NCI-H2196 treated with DMSO at 0.1 percent for 48 hours (cell line): ENCODE results near the gene SOX13.
"Not testable (repeated sequence)": the region's sequence is repeated elsewhere in the genome, so short reads cannot be mapped to it uniquely, and the experiment has no call there.

Experiments
- DNase-seq: peaks from one replicate; lab custom pipeline; 2025; ENCODE audit not compliant: unreplicated experiment; lab: John Stamatoyannopoulos, UW

Gene SOX13

DNA sequence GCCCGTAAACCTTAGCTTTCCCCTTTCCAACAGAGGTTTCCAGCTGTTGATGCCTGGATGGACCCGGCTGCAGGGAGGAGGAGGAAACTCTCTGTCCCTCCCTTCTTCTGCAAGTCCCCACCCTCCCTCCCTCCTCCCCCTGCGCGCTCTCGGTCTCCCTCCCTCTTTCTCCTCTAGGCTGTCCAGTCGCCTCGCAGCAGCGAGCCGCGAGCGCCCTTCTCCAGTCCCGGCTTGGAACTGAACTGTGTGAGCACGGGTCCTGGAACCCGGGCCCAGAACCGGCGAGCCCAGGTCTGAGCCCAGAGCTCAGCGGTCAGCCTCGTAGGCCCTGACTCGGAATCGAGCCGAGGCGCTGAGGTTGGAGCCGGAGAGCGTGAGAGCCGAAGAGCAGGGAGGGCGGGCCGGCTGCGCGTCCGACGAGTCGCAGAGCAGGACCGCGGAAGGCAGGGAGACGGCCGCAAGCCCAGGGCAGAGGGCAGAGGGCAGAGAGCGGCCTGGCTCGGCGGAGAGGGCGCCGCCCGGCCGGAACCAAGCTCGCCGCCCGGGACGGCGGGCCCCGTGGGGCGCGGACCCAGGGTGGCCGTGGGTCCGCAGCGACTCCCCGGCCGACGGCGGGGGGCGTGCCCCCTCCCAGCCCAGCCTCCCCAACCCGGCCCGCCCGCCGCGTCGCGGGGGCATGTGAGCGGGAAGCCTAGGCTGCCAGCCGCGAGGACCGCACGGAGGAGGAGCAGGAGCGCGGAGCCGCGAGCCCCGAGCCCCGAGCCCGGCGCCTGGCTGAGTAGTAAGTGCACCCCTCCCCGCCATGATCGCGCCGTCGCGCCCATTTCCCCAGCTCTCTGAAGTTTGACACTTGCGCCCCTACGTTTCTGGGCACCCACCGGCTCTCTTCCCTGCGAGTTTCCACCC, at the start of gene SOX13:
Gene SOX13 (plus strand): TSS at position 185 of the 906 bp plus-strand sequence. CDS start 39,801 bp downstream, outside the sequence.
- peak; percentile 74 for DNase-seq

DNA sequence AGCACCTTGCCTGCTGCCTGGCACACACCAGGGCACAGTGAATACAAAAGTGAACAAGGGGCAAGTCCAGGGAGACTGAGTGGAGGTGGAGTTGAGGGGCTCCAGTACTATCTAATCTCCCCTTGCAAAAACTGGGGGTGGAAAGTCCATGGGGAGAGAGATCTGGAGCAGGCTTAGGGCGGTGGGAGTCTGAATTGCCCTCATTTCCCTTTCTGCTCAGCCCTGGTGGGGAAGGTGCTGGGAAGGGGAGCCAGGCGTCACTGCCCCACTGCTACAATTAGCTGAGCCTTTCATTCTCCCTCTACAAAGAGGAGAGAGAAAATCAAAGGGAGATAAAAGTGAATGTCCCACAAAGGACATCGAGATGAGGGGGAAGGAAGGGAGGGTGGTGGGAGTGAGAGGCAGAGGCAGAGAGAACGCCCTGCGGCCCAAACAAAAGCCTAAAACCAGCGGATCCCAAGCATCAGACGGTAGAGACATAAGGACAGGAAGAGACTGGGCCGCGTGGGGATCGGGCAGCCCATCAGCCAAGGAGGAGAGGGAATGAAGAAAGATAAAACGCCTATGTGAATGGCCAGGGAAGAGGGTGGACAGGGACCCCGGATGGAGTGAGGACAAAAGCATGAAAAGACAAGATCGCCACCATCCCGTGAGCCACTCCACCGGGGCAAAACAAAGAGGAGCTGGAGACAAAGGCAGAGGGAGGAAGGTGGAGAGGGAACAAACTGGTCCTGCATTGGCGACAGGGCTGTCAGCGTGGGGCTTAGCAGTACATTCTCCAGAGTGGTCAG, 46.8 kb upstream of the SOX13 start:
- no peak for DNase-seq

DNA sequence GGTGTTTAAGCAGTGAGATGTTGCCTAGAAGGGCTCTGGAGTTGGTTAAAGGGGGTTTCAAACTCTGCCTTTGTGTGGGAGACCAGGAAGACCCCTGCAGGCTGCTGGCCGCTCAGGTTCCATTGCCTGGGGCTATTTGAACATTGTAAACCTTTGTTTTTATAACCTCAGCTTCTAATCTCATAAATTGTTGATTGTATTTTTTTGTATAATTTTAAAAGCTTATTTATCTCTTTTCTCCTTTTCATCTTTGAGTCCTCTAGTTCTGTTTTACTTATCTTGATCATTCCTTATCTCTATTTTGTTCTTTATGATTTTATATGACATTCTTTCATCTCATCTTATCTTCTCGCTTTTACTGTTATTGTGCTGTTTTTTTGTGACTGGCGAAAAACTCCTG, 45.5 kb upstream of the SOX13 start:
- no peak for DNase-seq

DNA sequence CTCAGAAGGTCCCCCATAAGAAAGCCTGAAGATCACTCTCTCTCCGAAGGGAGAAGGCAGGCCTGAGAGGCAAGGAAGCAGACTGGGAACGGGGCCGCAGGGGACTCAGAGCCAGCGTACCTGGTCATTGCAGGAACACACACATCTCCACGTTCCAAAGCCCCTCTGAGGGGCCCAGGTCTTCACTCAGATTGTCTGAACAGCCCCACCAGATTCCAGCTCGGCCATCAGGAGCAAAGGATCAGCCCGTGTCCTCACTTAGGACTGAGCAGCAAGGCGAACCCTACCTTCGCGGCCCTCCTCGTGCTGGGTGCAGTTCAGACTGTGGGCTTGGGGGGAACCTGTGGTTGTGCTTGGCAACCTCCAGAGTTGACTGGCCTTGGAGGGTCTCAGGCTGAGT, 43.9 kb upstream of the SOX13 start:
- DNase-seq = no peak

DNA sequence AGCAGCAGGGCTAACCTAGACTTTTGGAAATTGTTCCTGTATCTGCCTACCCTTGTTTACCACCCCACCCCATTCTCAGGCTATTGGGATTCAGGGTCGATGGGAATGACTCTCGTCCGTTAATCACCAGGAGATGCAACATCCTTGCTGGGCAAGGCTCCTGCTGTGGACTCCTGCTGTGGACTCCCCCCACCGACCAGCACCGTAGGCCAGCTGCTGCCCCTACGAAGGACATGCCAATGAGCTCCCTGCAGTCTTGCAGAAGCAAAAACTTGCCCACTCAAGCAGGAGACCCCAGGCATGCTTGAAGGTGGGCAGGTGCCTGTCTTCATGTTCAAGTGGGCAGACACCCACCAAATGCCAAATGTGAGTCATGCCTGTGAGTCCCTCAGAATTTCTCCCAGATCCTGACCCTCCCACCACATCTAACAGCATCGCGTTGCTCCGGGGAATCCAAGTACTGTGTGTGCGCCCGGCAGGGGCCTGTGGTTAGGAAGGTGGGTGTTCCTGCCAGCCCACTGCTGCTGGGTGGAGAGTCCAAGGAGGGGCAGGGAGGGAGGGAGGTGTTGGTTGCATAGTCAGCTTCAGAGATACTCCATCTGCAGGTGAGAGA, 41.7 kb upstream of the SOX13 start:
- no peak for DNase-seq

DNA sequence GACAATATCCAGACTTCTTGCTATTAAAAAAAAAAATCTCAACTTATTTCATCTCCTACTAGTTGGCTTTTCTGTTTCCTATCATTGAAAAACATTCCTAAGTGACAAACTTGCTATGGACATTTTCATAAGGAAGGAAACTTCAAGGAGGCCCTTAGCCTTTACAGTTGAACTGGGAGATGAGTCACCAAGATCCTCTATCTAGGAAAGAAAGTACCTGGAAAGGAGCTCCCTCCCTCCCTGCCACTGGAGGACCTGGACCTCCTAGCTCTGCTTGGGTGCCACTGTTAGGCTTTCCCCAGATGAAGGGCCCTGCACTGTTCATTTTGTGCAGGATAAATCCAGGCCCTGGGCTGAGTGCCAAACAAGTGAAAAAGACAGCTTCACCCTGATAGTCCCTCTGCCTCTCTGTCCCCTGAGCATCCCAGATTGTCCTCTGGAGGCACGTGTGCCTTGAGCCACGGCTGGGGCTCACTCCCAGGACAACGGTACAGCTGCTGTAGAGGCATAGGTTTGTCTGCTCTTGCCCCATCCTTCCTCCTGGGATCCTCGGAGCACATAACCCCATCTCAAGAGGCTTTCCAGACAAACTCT, 40.2 kb upstream of the SOX13 start:
- no peak for DNase-seq

DNA sequence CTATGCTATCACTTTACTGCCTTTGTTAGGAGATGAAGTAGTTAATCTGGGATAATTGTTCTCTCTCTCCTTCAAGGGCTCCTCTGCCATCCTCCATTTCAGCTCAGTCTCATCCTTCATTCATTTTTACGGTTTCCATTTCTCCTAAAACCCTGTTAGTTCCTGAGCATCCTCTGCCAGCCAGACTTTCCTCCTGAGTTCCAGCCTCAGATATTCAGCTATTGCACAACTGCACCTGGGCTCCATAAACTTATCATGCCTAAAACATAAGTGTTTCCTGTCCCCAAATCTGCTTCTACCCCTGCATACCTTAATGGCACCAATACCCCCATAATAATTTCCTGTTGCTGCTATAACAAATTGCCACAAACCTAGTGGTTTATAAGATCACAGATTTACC, 39.6 kb upstream of the SOX13 start:
- DNase-seq = no peak

DNA sequence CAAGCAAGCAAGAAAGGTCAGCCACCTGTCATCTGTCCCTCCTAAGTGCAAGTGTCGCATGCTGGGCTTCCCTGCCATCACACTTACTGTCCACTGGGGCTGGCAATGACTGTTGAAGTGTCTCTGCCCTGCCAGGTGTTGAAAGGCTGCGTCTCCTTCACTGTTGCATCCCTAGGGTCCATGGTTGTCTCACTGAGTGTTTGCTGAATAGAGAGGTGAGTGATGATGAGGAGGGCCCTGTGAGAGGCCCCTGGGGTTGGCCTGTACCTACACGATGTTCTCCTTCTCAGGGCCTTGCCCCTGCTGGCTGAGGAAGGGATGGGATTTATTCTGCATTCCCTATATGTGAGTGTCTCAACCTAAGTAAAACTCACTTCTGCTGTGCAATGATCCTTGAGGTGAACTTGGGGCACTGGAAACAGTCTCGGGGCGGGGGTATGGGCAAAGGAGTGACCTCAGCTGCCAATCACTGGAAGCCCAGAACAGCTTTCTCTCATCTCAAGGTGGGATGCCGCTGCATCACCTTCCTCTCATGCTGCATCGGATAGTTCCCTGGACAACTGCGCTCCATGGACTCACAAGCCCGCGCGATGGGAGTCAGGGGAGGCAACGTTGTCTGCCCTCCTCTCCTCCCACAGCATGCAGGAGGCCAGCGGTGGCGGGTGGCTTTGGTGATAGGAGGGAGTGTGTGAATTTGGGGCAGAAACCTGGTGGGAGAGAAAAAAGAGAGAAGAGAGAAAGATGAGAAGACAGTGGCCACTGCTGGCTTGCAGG, 35.8 kb upstream of the SOX13 start:
- DNase-seq = no peak

DNA sequence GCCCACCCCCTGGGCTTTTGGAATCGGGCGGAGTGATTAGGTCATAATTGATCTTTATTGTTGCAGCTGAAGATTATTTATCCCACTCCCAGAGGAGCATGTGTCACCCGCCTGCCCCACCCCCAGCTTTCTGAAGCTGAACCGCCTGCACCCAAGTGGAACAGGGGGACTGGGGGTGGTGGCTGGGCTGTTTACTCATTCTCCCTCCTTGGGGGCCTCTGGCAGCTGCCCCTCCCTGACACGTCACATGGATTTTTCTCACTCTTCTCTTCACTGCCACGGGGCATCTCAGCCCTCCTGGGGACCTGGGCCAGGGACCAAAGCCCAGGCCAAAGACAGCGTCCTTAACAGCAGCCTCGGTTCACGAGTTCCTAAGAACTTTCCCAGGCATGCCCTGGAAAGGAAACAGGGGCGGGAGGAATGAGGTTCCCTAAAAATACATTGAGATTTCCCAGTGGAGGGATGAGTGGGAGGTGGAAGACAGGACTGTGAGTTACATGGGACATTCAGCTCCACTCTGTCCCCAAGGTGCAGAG, 31.6 kb upstream of the SOX13 start:
- no peak for DNase-seq

DNA sequence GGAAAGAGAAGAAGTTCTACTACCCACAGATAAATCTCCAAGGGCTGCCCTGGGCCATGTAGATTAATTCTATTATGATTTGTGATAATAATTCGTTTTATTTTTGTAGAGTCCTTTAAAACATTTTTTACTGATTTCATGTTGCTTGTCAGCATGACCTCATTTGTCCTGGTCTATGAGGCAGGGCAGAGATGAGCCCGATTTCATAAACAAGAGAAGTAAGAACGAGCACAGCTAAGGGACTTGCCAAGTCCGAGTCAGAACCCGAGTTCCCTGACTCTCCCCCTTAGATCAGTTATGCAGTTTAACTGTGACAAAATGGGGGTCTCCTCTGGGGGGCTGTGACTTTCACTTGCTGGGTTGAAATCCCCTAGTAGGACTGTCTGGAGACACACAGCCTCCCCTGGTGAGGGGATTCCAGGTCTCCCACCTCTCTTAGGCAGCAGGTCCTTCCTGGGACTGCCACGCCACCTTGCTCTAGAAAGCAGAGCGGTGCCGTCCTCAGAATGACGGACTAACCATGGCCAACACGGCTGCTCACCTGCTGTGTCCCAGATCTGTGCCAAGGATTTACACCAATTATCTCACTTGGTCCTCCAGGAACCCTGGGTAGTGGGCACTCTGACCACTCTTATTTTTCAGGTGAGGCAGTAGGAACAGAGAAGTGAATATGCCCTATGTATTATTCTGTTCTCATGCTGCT, 31.0 kb upstream of the SOX13 start:
- no peak for DNase-seq

DNA sequence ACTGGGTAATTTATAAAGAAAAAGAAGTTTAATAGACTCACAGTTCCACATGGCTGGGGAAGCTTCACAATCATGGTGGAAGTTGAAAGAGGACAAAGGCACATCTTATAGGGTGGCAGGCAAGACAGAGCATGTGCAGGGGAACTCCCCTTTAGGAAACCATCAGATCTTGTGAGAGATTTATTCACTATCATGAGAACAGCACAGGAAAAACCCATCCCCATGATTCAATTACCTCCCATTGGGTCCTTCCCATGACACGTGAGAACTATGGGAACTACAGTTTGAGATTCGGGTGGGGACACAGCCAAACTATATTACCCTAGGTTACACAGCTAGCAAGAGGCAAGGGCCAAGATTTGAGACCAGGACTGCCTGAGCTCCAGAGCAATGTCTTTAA, 30.4 kb upstream of the SOX13 start:
- no peak for DNase-seq

DNA sequence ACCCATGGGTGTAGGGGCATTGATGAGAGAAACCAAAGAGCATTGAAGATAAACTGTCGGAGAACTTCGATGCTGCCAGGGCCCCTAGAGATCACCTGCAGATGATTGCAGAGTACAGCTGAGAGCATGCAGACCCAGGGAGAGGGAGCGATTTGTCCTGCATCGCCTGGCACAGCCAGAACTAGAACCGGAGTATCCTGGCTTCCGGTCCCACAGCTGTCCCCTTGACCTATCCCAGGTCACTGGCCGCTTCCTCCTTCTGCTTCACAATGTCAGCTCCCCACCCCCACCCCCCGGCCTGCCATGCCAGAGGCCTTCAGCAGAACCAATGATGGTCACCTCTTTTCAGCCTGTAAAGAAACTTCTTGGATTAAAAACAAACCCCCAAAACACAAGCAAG, 29.2 kb upstream of the SOX13 start:
- DNase-seq = no peak

DNA sequence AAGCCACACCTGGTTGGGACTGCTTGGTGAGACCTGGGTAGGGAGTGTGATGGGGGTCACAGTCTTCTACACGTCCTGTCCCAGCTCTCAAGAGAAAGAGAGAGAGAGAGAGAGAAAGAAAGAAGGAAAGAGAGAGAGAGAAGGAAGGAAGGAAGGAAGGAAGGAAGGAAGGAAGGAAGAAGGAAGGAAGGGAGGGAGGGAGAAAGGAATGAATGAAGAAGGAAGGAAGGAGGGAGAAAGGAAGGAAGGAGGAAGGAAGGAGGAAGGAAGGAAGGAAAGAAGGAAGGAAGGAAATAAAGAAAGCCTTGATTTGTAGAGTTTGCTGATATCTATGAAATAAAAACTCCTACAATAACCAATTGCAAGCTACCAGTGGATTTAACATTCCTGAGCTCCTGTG, 28.5 kb upstream of the SOX13 start:
- no peak for DNase-seq

DNA sequence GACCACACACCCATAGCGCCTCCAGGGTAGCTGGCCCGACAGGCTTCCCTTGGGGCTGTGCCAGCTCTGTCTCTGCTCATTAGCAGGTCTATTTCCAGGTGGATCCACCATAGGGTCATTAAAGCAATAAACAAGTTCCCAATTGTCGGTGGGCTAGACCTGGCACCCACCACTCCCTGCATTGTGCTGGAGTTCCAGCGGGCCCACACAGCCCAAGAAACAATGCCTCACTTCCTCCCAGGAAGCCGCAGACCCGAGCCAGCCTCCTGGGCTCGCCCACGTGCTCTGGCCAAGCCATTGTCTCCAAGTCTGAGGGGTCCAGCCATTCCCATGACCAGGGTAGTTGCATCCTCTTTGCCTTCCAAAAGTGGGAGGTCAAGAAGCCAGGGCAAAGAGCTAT, 27.5 kb upstream of the SOX13 start:
- no peak for DNase-seq

DNA sequence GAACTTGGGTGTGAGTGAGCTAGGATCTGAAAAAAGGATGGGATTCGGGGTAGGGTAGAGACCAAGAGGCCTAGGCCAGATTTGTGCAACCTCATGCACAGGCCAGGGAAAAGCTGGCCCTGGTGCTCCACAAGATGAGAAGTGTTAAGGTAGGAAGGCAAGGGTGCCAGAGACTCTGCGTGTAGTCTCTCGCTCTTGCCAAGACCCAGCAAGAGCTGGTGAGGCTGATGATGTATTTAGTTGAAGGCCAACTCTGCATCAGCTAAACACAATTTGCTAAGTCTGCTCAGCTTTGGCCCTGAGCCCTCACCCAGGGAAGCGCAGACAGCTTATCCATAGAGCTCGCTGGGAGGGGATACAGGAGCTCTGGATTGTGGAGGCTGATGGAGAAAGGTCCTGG, 26.6 kb upstream of the SOX13 start:
- DNase-seq = no peak

DNA sequence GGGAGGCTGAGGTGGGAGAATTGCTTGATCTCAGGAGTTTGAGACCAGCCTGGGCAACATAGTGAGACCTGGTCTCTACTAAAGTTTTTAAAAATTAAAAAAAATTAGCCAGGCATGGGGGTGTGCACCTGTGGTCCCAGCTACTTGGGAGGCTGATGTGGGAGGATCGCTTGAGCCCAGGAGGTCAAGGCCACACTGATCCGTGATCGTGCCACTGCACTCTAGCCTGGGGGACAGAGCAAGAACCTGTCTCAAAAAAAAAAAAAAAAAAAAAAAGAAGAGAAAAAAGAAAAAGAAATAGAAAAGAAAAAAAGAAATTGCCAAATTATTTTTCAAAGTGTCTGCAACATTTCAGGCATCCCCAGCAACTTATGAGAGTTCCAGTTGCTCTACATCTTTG, 24.1 kb upstream of the SOX13 start:
- DNase-seq = not testable (repeated sequence)

DNA sequence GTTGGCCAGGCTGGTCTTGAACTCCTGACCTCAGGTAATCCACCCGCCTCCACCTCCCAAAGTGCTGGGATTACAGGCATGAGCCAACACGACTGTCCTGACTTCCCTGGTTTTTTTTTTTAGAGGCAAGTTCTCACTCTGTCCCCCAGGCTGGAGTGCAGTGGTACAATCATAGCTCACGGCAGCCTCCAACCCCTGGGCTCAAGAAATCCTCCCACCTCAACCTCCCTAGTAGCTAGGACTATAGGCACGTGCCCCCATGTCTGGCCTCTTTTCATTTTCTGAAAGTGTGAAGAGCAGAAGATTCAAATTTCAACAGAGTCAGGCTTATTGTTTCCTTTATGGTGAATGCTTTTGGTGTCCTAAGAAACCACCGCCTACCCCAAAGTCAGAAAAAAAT, 21.7 kb upstream of the SOX13 start:
- DNase-seq = no peak

DNA sequence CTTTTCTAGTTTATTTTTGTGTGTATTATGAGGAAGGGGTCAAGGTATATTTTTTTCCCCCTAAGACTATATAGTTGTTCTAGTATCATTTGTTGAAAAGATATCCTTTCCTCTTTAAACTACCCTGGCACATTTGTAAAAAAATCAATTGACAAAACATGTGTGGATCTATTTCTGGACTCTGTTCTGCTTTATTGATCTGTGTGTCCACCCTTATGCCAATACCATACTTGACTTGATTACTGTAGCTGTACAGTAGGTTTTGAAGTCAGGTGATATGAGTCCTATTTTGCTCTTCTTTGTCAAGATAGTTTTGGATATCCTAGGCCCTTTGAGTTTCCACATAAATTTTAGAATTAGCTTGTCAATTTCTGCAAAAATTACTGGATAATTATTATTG, 21.2 kb upstream of the SOX13 start:
- DNase-seq = no peak

DNA sequence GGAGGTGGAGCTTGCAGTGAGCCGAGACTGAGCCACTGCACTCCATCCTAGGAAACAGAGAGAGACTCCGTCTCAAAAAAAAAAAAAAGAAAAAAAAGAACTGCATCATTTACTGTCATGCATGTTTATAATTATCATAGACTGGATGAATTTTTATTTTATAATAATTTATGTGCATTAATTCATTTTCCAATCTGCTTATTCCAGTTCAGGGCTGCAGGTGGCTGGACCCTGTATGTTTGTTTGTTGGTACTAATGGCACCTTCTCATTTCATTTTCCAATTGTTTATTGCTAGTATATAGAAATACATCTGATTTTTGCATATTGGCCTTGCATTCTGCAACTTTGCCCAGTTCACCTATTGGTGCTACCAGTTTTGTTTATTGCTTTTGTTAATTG, 19.0 kb upstream of the SOX13 start:
- DNase-seq = no peak

DNA sequence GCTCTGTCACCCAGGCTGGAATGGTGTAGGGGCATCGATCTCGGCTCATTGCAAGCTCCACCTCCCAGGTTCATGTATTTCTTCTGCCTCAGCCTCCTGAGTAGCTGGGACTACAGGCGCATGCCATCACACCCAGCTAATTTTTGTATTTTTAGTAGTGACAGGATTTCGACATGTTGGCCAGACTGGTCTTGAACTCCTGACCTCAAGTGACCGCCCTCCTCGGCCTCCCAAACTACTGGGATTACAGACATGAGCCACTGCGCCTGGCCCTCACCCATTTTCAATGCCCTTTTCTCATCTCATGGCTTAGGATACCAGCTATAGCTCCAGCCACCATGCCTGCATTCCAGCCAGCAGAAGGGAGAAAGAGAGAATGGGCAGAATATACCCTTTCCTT, 12.9 kb upstream of the SOX13 start:
- no peak for DNase-seq
